GM18868 (cell line): Measurements from ENCODE around the gene ZNF804A.
"Not testable (repeated sequence)": the region's sequence is repeated elsewhere in the genome, so short reads cannot be mapped to it uniquely, and the experiment has no call there.

Source experiments
- ATAC-seq: cut with Tn5 transposase; IDR thresholded peaks from one replicate; pipeline ENCODE4 v1.9.1; 2021; ENCODE audit warnings: mild to moderate bottlenecking, moderate library complexity; ENCODE audit not compliant: unreplicated experiment

Gene ZNF804A

GRCh38 chr2:184698476-184698875, 100.1 kb downstream of the ZNF804A start:
- no peak for ATAC-seq

- no peak for ATAC-seq
These were observed 123.6 kb downstream of the ZNF804A start for GRCh38 chr2:184721881-184722280.

- ATAC-seq = no peak
These were observed 129.5 kb downstream of the ZNF804A start for GRCh38 chr2:184727813-184728212.

- no peak for ATAC-seq
These were observed 130.1 kb downstream of the ZNF804A start for GRCh38 chr2:184728411-184728810.

- ATAC-seq = no peak
These were observed 131.3 kb downstream of the ZNF804A start for GRCh38 chr2:184729581-184729980.

GRCh38 chr2:184730288-184730687, 132.0 kb downstream of the ZNF804A start:
- ATAC-seq = peak; percentile 93

GRCh38 chr2:184734338-184734737, 136.0 kb downstream of the ZNF804A start:
- ATAC-seq = no peak

- ATAC-seq = no peak
These were observed 137.3 kb downstream of the ZNF804A start for GRCh38 chr2:184735611-184736010.

GRCh38 chr2:184743096-184743495, 144.8 kb downstream of the ZNF804A start:
- no peak for ATAC-seq

- no peak for ATAC-seq
These were observed 157.8 kb downstream of the ZNF804A start for GRCh38 chr2:184756161-184756560.

GRCh38 chr2:184756885-184757284, 158.6 kb downstream of the ZNF804A start:
- no peak for ATAC-seq

GRCh38 chr2:184759557-184760255, 161.4 kb downstream of the ZNF804A start:
- ATAC-seq = not testable (repeated sequence)

- no peak for ATAC-seq
These were observed 162.6 kb downstream of the ZNF804A start for GRCh38 chr2:184760931-184761330.

GRCh38 chr2:184765112-184765895, 167.0 kb downstream of the ZNF804A start:
- peak; percentile 77 for ATAC-seq

- no peak for ATAC-seq
These were observed 168.7 kb downstream of the ZNF804A start for GRCh38 chr2:184767059-184767458.

- ATAC-seq = no peak
These were observed 170.7 kb downstream of the ZNF804A start for GRCh38 chr2:184769023-184769422.

- no peak for ATAC-seq
These were observed 171.4 kb downstream of the ZNF804A start for GRCh38 chr2:184769686-184770085.

- ATAC-seq = no peak
These were observed 181.4 kb downstream of the ZNF804A start for GRCh38 chr2:184779777-184780176.

- no peak for ATAC-seq
These were observed 182.1 kb downstream of the ZNF804A start for GRCh38 chr2:184780384-184780783.

GRCh38 chr2:184780944-184781343, 182.6 kb downstream of the ZNF804A start:
- ATAC-seq = no peak

GRCh38 chr2:184783576-184783975, 185.2 kb downstream of the ZNF804A start:
- no peak for ATAC-seq

- ATAC-seq = no peak
These were observed 194.8 kb downstream of the ZNF804A start for GRCh38 chr2:184793176-184793575.
